Stimulated activated naive CD4-positive, alpha-beta T cell (primary cell): ENCODE measurements around the gene PHF19.

Experiments
- DNase-seq, 6 experiments: peaks; one replicate each; lab custom pipeline; 2025; lab: John Stamatoyannopoulos, UW

The PHF19 gene

DNA sequence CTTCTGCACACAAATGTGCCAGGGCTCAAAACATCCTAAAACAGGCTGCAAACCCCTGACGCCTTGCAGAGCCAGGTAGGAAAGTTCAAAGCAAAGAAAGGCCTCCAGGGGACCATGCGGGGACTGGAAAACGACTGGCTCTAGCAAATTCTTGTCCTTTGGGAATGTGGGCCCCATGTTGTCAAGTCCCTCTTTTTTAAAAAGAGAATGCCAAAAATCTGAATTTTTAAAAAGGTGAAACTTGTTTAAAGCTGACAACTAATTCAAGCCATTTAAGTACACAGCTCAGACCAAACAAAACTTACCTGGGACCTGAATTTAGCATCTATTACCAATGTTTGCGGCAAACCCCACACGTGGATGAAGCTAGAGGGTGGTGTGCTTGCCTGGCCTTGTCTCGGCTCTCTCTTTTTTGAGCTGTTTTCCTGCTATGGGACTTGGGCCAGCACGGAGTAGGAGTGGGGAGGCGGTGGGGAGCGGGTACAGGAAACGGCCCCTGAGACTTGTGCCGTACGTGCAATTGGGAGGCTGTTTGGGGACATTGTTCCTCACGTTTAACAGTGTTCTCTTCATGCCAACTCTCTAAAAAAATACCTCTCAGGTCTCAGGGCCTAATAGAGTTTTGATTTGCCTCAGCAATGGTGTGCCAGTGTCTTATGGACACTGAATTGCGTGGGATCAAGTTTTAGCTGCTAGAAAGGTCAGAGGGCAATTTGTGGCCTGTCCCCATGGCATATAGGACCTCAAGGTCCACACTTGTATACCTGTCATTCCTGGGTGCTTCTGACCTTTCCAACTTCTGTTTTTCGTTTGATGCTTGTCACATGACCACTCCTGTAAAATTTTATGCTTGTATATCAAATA, 15.1 kb upstream of the PHF19 start:
- peak in 4 of 6 experiments; percentile 20 to 51 (median 44) for DNase-seq

DNA sequence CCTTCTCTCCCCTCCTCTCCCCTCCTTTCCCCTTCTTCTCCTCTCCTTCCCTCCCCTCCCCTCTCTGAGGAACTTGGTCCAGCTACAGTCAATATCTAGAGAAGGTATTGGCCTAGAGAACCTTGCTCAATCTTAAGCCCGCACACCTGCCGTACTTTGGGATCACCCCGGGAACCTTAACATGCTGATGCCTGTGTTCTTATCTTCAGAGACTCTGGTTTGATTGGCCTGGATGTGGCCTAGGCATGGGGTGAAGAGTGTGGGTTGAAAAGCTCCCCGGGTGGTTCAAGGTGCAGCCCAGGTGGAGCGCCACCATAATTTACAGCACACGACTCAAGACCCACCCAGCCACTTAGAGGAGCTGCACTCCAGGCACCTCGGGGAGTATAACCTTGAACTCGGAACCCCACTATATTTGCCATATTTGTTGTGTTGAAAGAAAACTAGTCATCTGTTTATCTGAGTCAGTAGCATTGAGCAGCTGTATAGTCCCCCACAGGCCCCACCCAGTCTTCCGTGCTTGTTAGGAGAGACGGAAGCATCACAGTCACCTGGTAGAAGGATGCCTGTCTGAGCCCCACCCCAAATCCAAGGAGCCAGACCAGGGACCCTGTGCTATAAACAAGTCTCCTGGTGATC, 14.4 kb upstream of the PHF19 start:
- DNase-seq: peak; percentile 46 to 67 (median 54)

DNA sequence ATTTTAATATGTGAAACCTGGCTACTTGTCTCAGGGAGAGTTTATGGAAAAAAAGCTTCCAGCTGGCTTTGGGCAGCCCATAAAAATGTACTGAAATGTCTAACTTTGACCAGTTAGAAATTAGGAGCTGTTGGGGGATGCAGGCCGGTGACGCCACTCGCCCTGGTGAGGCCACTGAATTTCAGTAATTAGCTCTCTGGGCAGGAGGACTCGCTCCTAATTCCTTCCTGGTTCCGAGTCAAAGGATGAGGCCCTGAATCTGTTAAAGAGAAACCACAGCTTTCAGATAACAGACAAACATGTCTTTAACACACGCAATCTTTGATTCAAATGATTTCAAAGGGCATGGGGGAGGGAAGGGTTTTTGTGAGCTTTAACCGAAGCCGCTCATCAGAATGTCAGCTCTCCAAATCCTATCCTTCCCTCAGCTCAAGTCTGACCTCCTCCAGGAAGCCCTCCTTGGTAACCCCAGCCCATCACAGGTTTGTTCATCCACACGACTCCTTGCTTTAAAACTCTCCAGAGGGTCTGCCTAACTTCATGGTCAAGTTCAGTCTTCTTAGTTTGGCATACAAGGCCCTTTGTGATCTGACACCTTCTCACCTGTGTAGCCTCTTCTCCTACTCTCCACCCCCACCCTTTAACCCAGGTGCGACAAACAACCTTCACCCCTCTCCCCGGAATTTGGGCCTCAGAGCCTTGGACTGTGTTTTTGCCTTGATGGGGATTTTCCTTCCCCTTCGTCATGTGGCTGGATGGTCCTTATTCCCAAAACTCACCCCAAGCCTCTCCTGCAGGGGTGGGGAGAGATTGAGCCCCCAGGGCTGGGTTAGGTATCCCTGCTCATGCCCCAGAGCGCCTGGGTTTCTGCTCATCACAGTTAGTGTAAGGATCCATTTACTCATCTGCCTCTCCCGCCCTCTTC, 13.6 kb upstream of the PHF19 start:
- DNase-seq: peak in 5 of 6 experiments; percentile 27 to 83 (median 74)

DNA sequence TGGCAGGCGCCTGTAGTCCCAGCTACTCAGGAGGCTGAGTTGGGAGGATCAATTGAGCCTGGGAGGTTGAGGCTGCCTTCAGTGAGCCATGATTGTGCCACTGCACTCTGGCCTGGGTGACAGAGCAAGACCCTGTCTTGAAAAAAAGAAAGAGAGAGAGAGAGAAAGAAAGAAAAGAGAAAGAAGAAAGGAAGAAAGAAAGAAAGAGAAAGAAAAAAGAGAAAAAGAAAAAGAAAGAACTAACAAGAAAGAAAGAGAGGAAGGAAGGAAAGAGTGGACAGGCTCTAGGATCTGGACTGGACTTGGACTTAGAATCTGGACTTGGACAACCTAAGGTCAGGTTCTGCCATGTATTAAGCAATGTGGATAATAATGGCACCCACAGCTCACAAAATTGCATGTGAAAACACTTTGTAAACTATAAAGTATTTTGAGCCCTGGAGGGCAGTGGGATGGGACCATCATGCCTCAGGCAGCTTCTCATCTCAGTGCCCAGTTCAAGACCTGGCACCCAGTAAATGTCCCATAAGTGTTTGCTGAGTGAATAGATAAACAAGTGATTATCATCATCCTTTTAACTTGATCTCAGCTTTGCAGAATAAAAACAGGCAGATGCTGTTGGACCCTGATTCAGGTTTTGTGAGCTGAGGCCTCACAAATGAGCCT, 12.8 kb upstream of the PHF19 start:
- DNase-seq: peak in 1 of 6 experiments; percentile 39

DNA sequence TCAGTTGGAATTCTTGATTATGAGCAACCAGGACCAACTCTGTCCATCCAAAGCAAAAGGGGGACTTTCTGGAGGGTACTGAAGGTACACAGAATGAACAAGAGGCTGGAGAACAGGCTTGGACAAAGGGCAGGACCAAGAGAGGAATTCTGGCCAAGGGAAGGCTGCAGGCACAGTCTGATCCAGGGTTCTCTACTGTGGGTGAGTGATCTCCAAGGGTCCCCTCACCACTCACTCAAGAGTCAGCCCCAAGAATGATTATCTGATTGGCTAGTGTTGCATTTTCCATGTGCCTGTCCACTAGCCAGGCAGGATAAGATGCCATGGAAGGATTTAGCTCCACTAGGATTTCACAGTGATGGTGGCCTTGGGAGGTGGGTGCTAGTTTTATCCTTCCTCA, 11.6 kb upstream of the PHF19 start:
- no peak for DNase-seq

DNA sequence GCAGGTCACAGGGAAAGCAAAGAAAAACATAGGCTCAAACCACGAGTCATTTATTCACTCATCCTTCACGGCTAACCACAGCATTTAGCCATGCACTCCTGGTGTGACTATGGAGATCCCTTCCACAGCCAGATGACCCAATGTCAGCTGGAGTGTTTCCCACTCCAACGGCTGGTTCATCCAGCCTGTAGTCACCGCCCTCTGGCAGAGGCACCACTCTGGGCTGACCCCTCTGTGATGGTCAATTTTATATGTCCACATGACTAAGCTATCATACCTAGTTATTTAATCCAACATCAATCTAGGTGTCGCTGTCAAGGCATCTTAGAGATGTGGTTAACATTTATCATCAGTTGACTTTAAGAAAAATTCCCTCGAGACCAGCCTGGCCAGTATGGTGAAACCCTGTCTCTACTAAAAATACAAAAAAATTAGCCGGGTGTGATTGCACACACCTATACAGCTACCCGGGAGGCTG, 9.5 kb upstream of the PHF19 start:
- DNase-seq: no peak

DNA sequence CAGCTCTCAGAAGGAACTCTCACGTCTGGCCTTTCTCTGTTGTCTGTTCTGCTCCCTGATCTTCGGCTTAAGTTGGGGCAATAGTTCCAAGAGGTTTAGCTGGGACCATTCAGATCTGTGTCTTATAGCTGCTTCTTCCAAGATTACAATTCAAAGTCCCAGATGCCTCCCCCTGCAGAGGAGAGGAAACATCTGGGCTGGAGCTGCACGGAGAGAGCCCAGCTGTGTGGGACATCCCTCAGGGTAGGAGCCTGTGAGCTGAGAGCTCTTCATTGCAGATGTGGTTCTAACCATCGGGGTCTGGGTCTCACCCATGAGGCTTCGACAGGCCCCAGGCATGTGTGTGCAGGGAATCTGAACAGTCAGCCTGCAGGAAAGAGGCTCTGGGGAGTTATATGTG, 9.0 kb upstream of the PHF19 start:
- no peak for DNase-seq

DNA sequence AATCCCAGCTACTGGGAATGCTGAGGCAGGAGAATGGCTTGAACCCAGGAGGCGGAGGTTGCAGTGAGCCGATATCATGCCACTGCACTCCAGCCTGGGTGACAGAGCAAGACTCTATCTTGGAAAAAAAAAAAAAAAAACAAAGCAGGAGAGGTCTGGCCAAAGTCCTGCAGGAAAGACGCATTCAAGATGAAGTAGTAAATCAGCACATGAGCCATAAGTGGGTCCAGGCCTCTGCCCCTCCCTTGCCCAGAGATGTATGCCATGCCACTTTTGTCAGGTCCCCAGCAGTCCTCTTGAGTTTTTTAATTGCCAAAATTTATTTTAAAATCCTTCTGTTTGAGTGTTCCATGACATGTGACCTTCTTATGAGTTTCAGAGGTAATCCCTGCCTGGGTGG, 8.5 kb upstream of the PHF19 start:
- no peak for DNase-seq

DNA sequence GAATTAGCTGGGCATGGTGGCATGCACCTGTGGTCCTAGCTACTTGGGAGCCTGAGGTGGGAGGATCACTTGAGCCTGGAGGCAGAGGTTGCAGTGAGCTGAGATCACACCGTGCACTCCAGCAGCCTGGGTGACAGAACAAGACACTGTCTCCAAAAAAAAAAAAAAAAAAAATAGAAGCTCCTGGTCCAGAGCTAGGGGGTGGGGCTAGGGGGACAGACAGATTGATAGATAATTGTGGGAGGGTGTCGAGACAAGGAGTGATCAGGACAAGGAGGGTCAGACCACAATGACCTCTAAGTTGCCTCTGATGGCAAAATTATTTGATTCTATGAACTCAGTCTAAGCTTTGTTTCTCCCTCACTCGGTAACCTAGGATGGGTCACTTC, 6.6 kb upstream of the PHF19 start:
- DNase-seq: no peak

DNA sequence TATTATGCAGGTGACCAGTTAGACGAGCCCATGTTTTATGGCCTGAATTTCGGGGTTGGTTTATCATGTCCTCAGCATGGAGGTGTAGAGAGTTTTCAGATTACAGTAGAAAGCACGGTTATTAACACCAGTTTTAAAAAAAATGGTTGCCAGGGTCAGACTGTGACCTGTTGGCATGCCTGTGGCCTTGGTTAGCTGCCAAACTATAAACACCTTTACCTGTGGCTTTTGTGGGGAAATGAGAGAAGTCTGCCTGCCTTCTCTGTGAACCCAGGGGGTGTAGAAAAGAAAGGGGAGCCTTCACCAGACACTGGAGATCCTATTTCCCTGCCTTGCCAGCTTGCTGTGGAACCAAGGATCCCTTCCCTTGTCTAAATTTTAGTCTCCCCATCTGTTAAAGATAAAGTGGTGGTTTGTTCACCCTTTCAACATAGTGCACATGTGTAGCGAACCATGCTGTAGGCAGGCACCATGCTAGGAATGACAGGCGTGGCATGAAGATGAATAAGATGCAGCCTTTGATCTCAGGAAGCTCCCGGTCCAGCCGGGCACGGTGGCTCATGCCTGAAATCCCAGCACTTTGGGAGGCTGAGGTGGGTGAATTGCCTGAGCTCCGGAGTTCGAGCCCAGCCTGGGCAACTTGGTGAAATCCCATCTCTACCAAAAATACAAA, 6.1 kb upstream of the PHF19 start:
- DNase-seq: peak in 2 of 6 experiments; percentile 12 to 34

DNA sequence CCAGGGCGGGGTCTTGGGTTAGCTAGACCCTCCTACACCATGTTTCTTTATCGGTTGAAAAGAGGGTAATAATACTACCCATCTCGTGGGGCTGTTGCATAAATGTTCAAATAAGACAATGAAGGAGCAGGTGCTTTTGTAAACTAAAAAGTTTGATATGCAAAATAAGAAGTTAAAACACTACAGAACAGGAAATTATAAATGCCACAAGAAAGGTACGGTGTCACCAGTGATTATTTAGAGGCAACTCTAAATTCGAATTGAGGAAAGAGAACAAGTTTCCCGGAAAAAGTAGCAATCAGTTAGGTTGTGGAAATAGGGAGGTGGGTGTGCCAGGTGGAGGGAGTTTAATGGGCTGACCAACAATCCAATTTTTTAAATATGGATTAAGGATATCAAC, 2.5 kb upstream of the PHF19 start:
- DNase-seq: peak in 3 of 6 experiments; percentile 39 to 55 (median 49)

DNA sequence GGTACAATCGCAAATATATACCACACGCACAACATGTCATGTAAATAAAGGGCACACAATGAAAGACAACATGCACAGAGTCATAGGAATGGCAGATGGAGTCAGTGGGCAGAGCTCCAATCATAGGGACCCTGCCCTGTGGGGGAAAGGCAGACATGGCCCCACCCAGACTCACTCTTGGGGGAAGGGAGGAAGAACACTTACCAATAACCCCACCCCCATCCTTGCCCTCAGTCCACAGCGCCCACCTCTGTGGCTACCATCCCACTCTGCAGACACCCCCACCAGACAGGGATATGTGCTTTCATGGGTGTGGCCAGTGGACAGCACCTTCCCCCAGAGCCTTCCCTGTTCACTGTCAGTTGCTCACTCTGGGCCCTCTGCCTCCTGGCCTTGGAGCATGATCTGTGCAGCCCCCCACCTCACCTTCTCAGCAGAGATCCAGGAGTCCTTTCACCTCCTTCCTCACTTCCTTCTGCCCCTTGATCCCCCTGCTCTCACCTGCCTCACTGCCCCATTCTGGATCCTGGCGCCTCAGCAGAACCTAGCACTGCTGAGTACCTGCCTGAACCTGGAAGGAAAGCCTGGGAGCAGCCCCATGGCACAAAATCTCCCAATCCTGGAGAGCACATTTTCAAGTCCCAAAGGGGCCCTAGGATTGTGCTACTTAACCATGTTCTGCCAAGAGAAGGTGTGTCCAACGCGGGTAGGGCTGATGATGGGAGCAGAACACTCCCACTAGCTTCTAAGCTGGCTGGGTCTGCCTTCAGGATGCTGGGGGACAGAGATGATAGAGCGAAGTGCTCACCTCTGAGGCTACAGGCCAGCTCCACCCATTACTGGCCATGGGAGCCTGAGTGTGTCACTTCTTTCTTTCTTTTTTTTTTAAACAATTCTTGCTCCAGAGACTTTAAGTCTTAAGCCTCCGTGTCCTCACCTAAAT, 1.5 kb upstream of the PHF19 start:
- DNase-seq: no peak

DNA sequence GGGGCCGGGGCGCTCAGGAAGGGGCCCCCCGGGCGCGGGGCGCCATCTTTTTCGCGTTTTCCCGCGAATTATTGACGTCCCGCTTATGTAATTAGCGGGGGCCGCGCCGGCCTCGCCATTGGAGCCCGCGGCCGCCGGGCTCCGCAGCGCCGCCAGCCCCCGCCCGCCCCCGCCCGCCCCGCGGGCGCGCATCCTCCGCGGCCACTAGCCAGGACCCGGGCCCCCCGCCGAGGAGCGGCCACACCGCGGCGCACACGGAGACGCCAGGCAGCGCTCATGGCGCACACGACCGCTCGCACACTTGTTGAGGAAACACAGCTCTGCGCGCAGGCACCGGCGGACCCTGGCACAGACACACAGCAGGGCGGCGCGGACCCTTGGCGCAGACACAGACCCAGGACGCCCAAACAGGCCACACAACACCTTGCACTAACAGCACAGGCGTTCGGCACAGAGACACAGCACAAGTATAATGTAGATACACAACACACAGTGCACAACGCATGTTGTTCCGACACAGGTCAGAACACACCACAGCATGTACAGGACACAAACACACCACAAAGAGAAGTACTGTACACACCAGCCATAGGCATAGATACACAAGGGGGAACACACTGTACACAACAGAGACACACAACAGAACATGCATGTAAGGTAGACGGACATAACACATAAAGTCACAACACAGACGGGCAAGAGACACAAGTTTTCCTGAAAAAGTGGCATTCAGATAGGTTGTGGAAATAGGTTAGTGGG, 467 bp upstream of the PHF19 start:
- peak; percentile 35 to 65 (median 58) for DNase-seq

DNA sequence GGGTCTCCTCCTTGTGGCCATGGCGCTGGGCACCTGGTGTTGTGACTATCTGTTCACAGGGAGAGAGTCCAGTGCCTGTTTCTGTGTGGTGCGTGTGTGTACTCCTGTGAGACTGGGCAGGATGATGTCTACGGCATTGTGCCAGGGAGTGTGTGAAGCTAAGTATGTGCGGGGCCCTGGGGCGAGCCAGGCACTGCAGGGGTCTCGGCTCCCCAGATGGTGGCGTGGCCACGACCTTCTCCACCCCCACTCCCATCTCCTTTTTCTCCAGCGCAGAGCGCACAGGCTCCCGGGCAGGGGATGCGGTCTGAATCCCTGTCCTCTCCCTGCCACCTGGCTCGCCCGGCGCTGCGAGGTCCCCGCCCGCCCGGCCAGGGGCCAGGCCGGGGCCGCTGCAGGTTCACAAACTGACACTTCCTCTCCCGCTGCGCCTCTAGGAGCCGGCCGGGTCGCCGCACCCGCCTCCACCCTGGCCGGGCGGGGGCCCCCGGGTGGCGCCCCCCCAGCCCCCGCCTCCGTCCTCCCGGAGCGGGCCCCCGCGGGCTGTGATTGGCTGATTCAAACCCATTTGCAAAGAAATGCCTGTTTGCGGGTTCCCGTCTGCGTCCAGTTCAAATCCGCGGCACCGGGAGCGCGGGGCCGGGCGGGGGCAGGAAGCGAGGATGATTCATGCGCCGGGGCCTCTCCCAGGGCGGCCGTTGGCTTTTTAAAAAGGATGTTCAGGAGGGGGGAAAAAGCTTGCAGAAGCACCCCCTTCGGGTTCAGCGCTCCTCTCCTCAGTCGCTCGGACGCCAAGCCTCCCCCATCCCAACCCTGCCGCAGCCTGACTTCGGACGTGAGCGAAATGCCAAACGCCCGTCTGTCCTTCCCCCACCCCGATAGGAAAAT, 790 bp downstream of the PHF19 start:
- peak; percentile 37 to 71 (median 65) for DNase-seq

DNA sequence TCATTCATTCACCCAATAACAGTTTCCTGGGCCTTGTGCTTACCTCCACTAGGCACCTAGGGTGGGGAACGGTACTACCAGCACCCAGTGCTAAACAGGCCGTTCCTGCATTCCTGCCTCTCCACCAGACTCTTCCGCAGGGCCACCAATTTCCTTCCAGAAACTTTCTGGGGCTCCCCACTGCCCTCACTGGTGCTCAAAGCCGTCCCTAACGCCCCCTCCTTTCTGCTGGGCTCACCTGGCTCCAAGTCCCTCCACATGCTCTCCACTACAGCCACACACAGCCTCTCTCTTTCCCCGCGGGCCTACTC, 1.4 kb downstream of the PHF19 start:
- peak in 1 of 6 experiments; percentile 46 for DNase-seq

DNA sequence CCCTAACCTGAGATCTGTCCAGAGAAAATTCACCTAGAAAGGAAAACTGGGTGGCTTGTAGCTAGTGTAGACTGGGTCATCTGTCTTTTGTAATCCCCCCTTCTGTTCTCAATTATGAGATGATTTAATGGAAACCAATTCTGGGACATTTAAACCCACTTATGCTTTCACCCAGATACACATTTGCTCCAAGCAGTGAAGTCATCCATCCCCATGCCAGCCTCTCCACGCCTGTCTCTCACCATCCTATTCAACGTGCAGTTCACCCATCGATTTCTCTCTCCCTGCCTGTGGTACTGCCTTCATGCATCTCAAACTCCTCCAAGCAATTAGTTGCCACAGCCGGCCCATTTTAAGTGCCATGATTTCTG, 1.8 kb downstream of the PHF19 start:
- no peak for DNase-seq

DNA sequence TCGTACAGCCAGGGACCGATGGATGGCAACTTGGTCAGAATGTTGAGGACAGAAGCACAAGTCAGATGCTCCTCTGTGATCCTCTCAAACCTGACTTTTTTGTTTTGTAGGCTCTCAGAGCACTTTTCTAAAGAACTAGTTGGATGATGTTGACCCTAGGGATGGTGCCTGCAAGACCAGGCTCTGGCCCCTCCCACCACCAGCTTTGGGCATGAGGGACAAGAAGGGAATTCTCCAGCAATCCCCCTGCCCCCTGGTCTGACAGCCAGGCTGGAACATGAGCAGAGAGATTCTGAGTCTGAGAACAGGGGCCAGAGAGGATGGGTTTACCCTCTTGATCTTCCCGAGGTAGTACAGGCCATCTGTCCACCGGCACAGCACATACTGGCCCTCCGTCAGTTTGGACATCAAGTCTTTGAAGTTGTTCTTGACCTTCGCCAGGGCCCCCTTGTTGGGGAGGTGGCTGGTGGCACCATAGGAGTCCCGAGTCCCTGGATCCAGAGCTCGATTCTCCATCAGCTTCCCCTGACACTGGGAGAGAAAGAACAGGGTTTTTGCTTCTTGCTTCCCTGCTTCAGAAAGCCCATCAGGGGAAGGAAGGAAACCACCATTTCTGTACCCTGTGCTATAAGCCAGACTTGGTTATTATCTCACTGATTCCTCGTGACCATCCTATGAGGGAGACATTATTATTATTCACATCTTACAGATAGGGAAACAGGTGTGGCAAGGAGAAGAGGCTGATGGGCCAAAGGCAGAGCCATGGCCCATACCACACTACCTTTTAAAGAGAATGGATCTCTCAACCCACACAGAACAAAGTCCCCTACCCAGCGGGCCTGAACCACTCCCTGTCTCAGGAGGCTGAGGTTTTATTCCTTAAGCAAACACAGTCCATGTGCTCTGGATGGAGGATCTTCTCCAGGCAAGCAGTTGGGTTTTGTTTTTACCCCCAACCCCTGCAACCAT, 2.5 kb downstream of the PHF19 start:
- DNase-seq: no peak
